Neural progenitor cell (in vitro differentiated cells): ENCODE measurements around the gene NBEAL1. TPM values are rescaled to one million over a fixed set of nuclear protein-coding genes. Genes with fewer than 3 reads are reported as not detected.

Experiments used
- DNase-seq: peaks from one replicate; pipeline ENCODE4 v3.0.0-alpha.2; 2016; ENCODE audit warnings: low spot score
- H2AFZ ChIP-seq: fragments of 200-600 bp; sonication (generic); replicated peaks from 2 replicates; pipeline ENCODE4 v1.6.1; 2016; ENCODE audit warnings: antibody characterized with exemption
- H3F3A ChIP-seq: fragments of 200-600 bp; sonication (generic); 2 replicates; pipeline ENCODE4 v1.6.1; 2016; ENCODE audit warnings: antibody characterized with exemption, low read depth
- H3K27ac ChIP-seq: fragments of 200-600 bp; sonication (generic); 2 replicates; pipeline ENCODE4 v1.5.1; 2016; ENCODE audit warnings: mild to moderate bottlenecking
- H3K27me3 ChIP-seq: fragments of 200-600 bp; sonication (generic); 2 replicates; pipeline ENCODE4 v1.6.1; 2016; ENCODE audit warnings: mild to moderate bottlenecking, moderate library complexity
- H3K36me3 ChIP-seq: fragments of 200-600 bp; sonication (generic); 2 replicates; pipeline ENCODE4 v1.5.1; 2016
- H3K4me1 ChIP-seq: fragments of 200-600 bp; sonication (generic); 2 replicates; pipeline ENCODE4 v1.6.1; 2016; ENCODE audit warnings: mixed run types
- H3K4me2 ChIP-seq: fragments of 200-600 bp; sonication (generic); 2 replicates; pipeline ENCODE4 v1.6.1; 2016
- H3K4me3 ChIP-seq: fragments of 200-600 bp; sonication (generic); 2 replicates; pipeline ENCODE4 v1.5.1; 2016
- H3K79me2 ChIP-seq: fragments of 200-600 bp; sonication (generic); 2 replicates; pipeline ENCODE4 v1.6.1; 2016; ENCODE audit warnings: low read depth
- H3K9ac ChIP-seq: fragments of 200-600 bp; sonication (generic); 2 replicates; pipeline ENCODE4 v1.6.1; 2016
- H3K9me3 ChIP-seq: fragments of 200-600 bp; sonication (generic); 2 replicates; pipeline ENCODE4 v1.5.1; 2016; ENCODE audit warnings: low read depth
- H4K20me1 ChIP-seq: fragments of 200-600 bp; sonication (generic); 2 replicates; pipeline ENCODE4 v1.6.1; 2016; ENCODE audit warnings: low read depth
- H3K27ac Mint-ChIP-seq: 3 replicates; pipeline ENCODE4 v1.8.0; 2021; ENCODE audit warnings: mixed read lengths
- H3K27me3 Mint-ChIP-seq: 2 replicates; pipeline ENCODE4 v1.8.0; 2022; ENCODE audit warnings: low read depth, mild to moderate bottlenecking, inconsistent platforms, moderate library complexity, mixed read lengths; ENCODE audit not compliant: insufficient read depth
- H3K36me3 Mint-ChIP-seq: 3 replicates; pipeline ENCODE4 v1.8.0; 2021; ENCODE audit warnings: mixed read lengths
- H3K4me1 Mint-ChIP-seq: 3 replicates; pipeline ENCODE4 v1.8.0; 2021; ENCODE audit warnings: mixed read lengths
- H3K4me3 Mint-ChIP-seq: 3 replicates; pipeline ENCODE4 v1.8.0; 2021; ENCODE audit warnings: mild to moderate bottlenecking, moderate library complexity, mixed read lengths
- H3K9me3 Mint-ChIP-seq: 3 replicates; pipeline ENCODE4 v1.8.0; 2020; ENCODE audit warnings: mixed read lengths
- EZH2 ChIP-seq: fragments of 200-600 bp; sonication (generic); IDR thresholded peaks from 2 replicates; pipeline ENCODE4 v1.6.1; 2017; ENCODE audit warnings: antibody characterized with exemption, mild to moderate bottlenecking, moderate library complexity
- EZH2phosphoT487 ChIP-seq: fragments of 200-600 bp; sonication (generic); IDR thresholded peaks from 2 replicates; pipeline ENCODE4 v1.6.1; 2017; ENCODE audit warnings: antibody characterized with exemption
- small RNA-seq: library from RNA; depleted of rRNA; stranded (forward); fragments of <200 nt; gene quantifications from one replicate; pipeline ENCODE3, GENCODE V24; 2015
- total RNA-seq: library from RNA; depleted of rRNA; stranded (reverse); fragments of >200 nt; gene quantifications from 2 replicates; pipeline ENCODE4 v1.2.3, GENCODE V29; 2015; ENCODE audit warnings: low replicate concordance
- TF ChIP-seq, protein P1 (sequence below): fragments of 200-600 bp; sonication (generic); IDR thresholded peaks from 2 replicates; pipeline ENCODE4 v1.5.1; 2017; ENCODE audit warnings: antibody characterized with exemption, mild to moderate bottlenecking

The NBEAL1 gene
- total RNA-seq, 1 donor from 2014 or later: 10.3 TPM

DNA sequence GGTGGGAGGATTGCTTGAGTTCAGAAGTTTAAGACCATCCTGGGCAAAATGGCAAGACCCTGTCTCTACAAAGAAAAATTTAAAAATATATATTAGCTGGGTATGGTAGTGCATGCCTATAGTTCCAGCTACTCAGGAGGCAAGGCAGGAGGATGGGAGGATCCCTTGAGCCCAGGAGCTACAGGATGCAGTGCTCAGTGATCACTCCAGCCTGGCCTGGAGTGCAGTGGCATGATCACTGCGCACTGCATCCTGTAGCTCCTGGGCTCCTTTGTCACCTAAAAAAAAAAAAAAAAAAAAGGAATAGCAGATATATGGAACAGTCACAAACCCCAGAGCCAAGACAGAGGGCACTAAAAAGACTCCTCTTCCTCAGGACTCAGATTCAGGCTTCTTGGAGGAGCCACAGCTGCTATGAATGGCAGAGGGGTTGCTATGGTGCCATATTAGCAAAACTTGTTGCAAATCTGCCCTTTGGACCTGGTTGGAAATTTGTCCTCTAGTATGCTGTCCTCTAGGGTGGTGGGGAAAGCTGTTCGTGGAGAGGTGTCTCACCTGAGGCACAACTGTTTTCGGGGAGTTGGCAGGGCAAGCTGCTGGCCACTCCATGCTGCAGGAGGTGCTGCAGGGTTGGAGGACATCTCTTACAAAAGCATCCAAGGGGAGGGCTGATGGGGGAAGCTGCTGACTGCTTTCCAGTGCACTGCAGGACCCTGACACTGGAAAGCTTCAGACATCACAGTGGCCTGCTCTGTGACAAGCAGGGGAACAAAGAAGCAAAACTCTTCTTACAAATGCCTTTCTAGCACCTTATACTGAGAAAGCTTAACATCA lies 246.9 kb downstream of the NBEAL1 start:
- peaks cover 10% of the 10 kb centered on the region for H3K79me2 ChIP-seq
- H3K4me3 ChIP-seq: no peak overlapping the region
- Mint-ChIP-seq H3K27me3 (no peaks in the 10 kb centered on the region), H3K27ac (no peak overlapping the region), H3K4me3 (no peak overlapping the region), H3K9me3 (no peaks in the 10 kb centered on the region), H3K36me3 (peaks cover 30% of the 10 kb centered on the region), H3K4me1 (peaks cover 4% of the 10 kb centered on the region)
- H3F3A ChIP-seq: no peaks in the 10 kb centered on the region
- no peaks in the 10 kb centered on the region for H4K20me1 ChIP-seq
- peaks cover 11% of the 10 kb centered on the region for H3K36me3 ChIP-seq
- no peaks in the 10 kb centered on the region for H3K4me1 ChIP-seq
- no peak for TF ChIP-seq EZH2phosphoT487
- TF ChIP-seq, protein P1, sequence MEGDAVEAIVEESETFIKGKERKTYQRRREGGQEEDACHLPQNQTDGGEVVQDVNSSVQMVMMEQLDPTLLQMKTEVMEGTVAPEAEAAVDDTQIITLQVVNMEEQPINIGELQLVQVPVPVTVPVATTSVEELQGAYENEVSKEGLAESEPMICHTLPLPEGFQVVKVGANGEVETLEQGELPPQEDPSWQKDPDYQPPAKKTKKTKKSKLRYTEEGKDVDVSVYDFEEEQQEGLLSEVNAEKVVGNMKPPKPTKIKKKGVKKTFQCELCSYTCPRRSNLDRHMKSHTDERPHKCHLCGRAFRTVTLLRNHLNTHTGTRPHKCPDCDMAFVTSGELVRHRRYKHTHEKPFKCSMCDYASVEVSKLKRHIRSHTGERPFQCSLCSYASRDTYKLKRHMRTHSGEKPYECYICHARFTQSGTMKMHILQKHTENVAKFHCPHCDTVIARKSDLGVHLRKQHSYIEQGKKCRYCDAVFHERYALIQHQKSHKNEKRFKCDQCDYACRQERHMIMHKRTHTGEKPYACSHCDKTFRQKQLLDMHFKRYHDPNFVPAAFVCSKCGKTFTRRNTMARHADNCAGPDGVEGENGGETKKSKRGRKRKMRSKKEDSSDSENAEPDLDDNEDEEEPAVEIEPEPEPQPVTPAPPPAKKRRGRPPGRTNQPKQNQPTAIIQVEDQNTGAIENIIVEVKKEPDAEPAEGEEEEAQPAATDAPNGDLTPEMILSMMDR: no peak
- no peak for TF ChIP-seq EZH2
- peak; percentile 4 for DNase-seq
- no peak overlapping the region for H3K9ac ChIP-seq
- no peak overlapping the region for H2AFZ ChIP-seq
- no peak overlapping the region for H3K4me2 ChIP-seq
- no peak overlapping the region for H3K27ac ChIP-seq
- H3K9me3 ChIP-seq: no peaks in the 10 kb centered on the region
- H3K27me3 ChIP-seq: no peaks in the 10 kb centered on the region

Small RNAs within 50 kb of the gene (small RNA-seq; reads per million reads assigned to genes)
- not detected for gene AC010900.2
- gene RF00408: not detected
- gene RN7SL670P: not detected

Other genes with a start within 250 kb of the NBEAL1 start
- gene ICA1L, start 143.1 kb upstream of the NBEAL1 start, total RNA-seq: 11.7 and 27.5 TPM in 2 replicates
- gene WDR12, start 103.2 kb upstream of the NBEAL1 start, total RNA-seq: 54.0 and 58.6 TPM in 2 replicates
- 14.3 and 30.9 TPM in 2 replicates for gene CARF, start 102.6 kb upstream of the NBEAL1 start, total RNA-seq
- gene CYP20A1, start 224.1 kb downstream of the NBEAL1 start, total RNA-seq: 15.1 and 17.8 TPM in 2 replicates